ENCODE results near the gene ZNF438. TPM values are rescaled to one million over a fixed set of nuclear protein-coding genes. Genes with fewer than 3 reads are reported as not detected.
A peak's percentile ranks its signal among the peaks of the same experiment; 100 is the strongest.

Gene ZNF438
- total and polyA plus RNA-seq, 2 of the 4 experiments (the other 2 are of a cell fraction) = 1.8 to 2.9 TPM

DNA sequence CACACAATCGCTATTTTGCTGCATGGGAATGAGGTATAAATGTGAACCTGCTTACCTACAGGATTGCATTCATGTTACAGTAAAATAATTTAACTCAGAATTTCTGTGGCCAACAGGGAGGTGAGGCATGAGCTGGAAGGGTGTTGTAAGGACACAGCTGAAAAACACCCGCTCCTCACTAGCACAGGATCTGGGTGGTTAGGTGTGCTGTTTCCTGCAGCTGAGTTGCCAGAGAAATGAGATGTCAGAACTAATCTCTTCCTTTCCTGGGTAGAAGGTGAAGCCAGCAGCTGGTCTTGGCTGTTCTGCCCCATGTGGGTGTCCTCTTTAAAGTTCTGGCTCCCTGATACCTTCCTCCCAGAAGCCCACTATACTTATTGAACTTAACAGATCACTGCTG is 39.0 kb upstream of the ZNF438 start:
- no TSS peak for BruUV-seq (replicated peaks)
- Histone ChIP-seq H3K79me1 (ENCODE audit: low read depth in 1 of 2, low read length in 2 of 2) (no peaks in the 10 kb centered on the region), H3K18ac (ENCODE audit: low read depth, low read length) (no peak overlapping the region; the same call in 1 of the 2 replicates), H3K4me2 (ENCODE audit: low read depth, low read length) (no peak overlapping the region), H3K4ac (ENCODE audit: low read depth, low read length) (peak overlapping the region; percentile 57; the same call in 1 of the 2 replicates), H2BK120ac (ENCODE audit: low read depth, low read length) (peak overlapping the region; percentile 26; the same call in 1 of the 2 replicates), H2AK9ac (replicated peaks; ENCODE audit: low read depth, low read length, poor library complexity) (no peak overlapping the region), H3K23ac (ENCODE audit: low read depth, low read length) (no peak overlapping the region), H3K36me3 (ENCODE audit: control insufficient read depth, insufficient read depth, low read length) (no peaks in the 10 kb centered on the region), H3K9me3 (ENCODE audit: control insufficient read depth, insufficient read depth, low read length) (no peaks in the 10 kb centered on the region), H4K8ac (ENCODE audit: low read depth in 2 of 2, low read length in 2 of 2) (peak overlapping the region in 1 of 2 experiments; percentile 12; a peak in 1 of 4 replicates), H3K4me1 (ENCODE audit: control insufficient read depth, insufficient read depth, low read length) (peaks cover 14% of the 10 kb centered on the region), H2BK15ac (ENCODE audit: low read depth, low read length) (no peak overlapping the region), H3K27me3 (ENCODE audit: control insufficient read depth, insufficient read depth, low read length) (no peaks in the 10 kb centered on the region), H3K27ac (ENCODE audit: insufficient read depth, low read length) (no peak overlapping the region), H3K9ac (ENCODE audit: low read depth, low read length) (no peak overlapping the region), H3K14ac (replicated peaks; ENCODE audit: low read depth, low read length) (no peak overlapping the region), H2AK5ac (ENCODE audit: low read depth, low read length) (peak overlapping the region; percentile 37; the same call in 1 of the 2 replicates), H4K5ac (ENCODE audit: low read depth, low read length) (no peak overlapping the region), H2BK5ac (ENCODE audit: low read depth, low read length, poor library complexity, severe bottlenecking) (no peak overlapping the region), H3K9me1 (ENCODE audit: insufficient read depth, low read length) (peaks cover 6% of the 10 kb centered on the region), H3K4me3 (ENCODE audit: insufficient read depth, low read depth, low read length) (no peak overlapping the region), H4K20me1 (ENCODE audit: insufficient read depth, low read length) (no peaks in the 10 kb centered on the region), H4K91ac (ENCODE audit: insufficient read depth, low read depth, low read length) (no peak overlapping the region; the same call in 1 of the 2 replicates), H2BK20ac (ENCODE audit: low read depth, low read length) (peak overlapping the region; percentile 46; the same call in 1 of the 2 replicates), H3K56ac (ENCODE audit: extremely low read depth, insufficient read depth, low read length) (no peak overlapping the region), H2AFZ (replicated peaks; ENCODE audit: low read length, poor library complexity) (no peak overlapping the region)
- WGBS, 2 experiments (ENCODE audit: extremely low coverage in 2 of 2, insufficient read length in 1 of 2) = no CpG with 5 or more reads among the region's 2 CpGs
- in situ Hi-C loops (cut with MboI; ENCODE audit: low sequenced_read_pairs) = no loop called here
- ATAC-seq (ENCODE audit: low read depth) (no peak), DNase-seq (no peak)
- intact Hi-C loops (cut with micrococcal nuclease) = loop anchor here (5.0 kb wide), 1 partner anchor 192 kb away; no protein-coding TSS in a partner anchor
- ChIA-PET POLR2A (ENCODE audit: unreplicated experiment) (no interaction called here), CTCF (no interaction called here)
- TF ChIP-seq MAZ (IDR thresholded peaks at IDR 0.05; ENCODE audit: borderline replicate concordance, low read depth, low read length) = no peak
- no peak for TF ChIP-seq MAFK (IDR thresholded peaks at IDR 0.05; ENCODE audit: low read depth, low read length)
- dilution Hi-C loops (cut with HindIII; ENCODE audit: low sequenced_read_pairs, unreplicated experiment) = no loop called here
